Tibial nerve (tissue), 4 donors: ENCODE data around the gene CCPG1.

ENCODE experiments used
- EP300 ChIP-seq, 2 donors: sonication (generic); formaldehyde crosslinking; IDR thresholded peaks; one replicate each; pipeline ENCODE4 v1.6.1; 2017; ENCODE audit warnings: antibody characterized with exemption in 2 of 2, mild to moderate bottlenecking in 1 of 2
- POLR2A ChIP-seq, 2 donors: fragments of 450-650 bp; IDR thresholded peaks; one replicate each; pipeline ENCODE4 v1.6.1; 2017; ENCODE audit warnings: antibody characterized with exemption in 2 of 2, mild to moderate bottlenecking in 2 of 2, moderate library complexity in 2 of 2
- TF ChIP-seq, protein P1 (sequence below), 5 experiments: fragments of 200-600 bp in 3 of 5; fragments of 450-650 bp in 2 of 5; sonication (generic) in 3 of 5; IDR thresholded peaks; one replicate each; pipeline ENCODE4 v1.5.1; 2016 to 2019; ENCODE audit warnings: antibody characterized with exemption in 5 of 5, mild to moderate bottlenecking in 3 of 5, moderate library complexity in 2 of 5

DNA sequence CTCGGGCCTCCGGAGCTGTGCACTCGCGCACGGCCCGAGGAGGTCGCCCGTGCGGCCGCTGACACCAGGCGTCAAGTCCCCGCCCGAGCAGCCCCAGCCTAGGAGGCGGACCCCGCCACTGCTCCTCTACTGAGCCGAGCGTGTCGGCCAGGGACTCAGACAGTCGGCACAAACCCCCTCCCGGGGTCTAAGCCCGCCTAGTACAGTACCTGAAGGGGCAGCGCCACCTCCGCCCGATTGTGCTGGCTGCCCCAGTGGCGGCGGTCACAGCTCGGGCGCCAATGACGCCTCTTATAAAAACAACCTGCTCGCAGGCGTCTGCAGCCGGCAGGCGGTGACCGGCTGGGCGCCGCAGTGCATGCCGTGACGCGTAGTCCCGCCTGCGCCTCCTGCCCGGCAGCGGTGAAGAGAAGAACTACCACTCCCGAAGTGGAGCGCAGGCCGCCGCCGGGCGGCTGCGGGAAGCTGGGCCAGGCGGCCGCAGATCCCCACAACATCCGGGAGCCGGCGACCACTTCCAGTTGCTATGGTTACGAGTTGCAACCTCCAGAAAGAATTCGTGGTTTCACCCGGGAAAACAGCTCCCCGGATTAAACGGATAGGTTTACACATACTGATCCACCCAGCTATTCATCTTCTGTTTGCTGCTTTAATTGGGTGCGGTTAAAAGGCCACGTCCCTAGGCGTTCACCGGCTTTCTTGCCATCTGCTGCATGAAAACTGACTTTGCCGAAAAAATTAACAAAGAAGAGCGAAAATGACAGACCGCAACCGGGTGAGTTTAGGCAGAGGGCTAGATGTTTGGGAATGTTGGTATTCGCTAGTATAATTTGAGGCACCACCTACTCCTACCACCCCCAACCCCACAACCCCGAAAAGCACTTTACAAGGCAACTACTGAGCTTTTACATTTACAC lies at the start of gene CCPG1, which contains the start of gene PIERCE2:
- TF ChIP-seq, protein P1, sequence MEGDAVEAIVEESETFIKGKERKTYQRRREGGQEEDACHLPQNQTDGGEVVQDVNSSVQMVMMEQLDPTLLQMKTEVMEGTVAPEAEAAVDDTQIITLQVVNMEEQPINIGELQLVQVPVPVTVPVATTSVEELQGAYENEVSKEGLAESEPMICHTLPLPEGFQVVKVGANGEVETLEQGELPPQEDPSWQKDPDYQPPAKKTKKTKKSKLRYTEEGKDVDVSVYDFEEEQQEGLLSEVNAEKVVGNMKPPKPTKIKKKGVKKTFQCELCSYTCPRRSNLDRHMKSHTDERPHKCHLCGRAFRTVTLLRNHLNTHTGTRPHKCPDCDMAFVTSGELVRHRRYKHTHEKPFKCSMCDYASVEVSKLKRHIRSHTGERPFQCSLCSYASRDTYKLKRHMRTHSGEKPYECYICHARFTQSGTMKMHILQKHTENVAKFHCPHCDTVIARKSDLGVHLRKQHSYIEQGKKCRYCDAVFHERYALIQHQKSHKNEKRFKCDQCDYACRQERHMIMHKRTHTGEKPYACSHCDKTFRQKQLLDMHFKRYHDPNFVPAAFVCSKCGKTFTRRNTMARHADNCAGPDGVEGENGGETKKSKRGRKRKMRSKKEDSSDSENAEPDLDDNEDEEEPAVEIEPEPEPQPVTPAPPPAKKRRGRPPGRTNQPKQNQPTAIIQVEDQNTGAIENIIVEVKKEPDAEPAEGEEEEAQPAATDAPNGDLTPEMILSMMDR (IDR thresholded peaks at IDR 0.05), result peak; percentile 81 to 96 (median 93)
- TF ChIP-seq POLR2A (IDR thresholded peaks at IDR 0.05), result peak; percentile 68 to 73
- peak; percentile 38 to 85 for TF ChIP-seq EP300 (IDR thresholded peaks at IDR 0.05)
